ENCODE measurements around the gene MS4A2. TPM values are rescaled to one million over a fixed set of nuclear protein-coding genes. Genes with fewer than 3 reads are reported as not detected.

MS4A2 gene
- total and polyA plus RNA-seq, 2 experiments from 2014 or later, result not detected

- TF ChIP-seq ZNF462 (CRISPR knock-in tag; IDR thresholded peaks at IDR 0.05), result no peak
- no peak for TF ChIP-seq STAT1 (IDR thresholded peaks at IDR 0.05; ENCODE audit: unreplicated experiment)
- TF ChIP-seq ETS1 (IDR thresholded peaks at IDR 0.05), result no peak
- TF ChIP-seq REST (IDR thresholded peaks at IDR 0.05; ENCODE audit: unreplicated experiment), result no peak
- TF ChIP-seq NANOG (IDR thresholded peaks at IDR 0.05; ENCODE audit: borderline replicate concordance), result no peak
- TF ChIP-seq CREB1 (CRISPR knock-in tag; IDR thresholded peaks at IDR 0.05; ENCODE audit: low read depth), result no peak
- no peak for TF ChIP-seq EZH2 (IDR thresholded peaks at IDR 0.05; ENCODE audit: low read depth, unreplicated experiment)
Measured at GRCh38 chr11:60145677-60146076, 57.2 kb downstream of the MS4A2 start (continued).

Other genes with a start within 250 kb of the MS4A2 start
- not detected in 2 replicates for gene CBLIF, start 243.2 kb upstream of the MS4A2 start, total RNA-seq (2014; rRNA removed; shearing (Covaris generic))
- not detected in 2 replicates for gene CBLIF, start 243.2 kb upstream of the MS4A2 start, polyA plus RNA-seq (2016; fragmentation: Nextera tagmentation; extraction: Ambion mirVana)
- gene TCN1, start 222.2 kb upstream of the MS4A2 start, total RNA-seq (2014; rRNA removed; shearing (Covaris generic)), result not detected in 2 replicates
- not detected in 2 replicates for gene TCN1, start 222.2 kb upstream of the MS4A2 start, polyA plus RNA-seq (2016; fragmentation: Nextera tagmentation; extraction: Ambion mirVana)
- gene OOSP3, start 209.9 kb upstream of the MS4A2 start, total RNA-seq (2014; rRNA removed; shearing (Covaris generic)), result not detected in 2 replicates
- gene OOSP3, start 209.9 kb upstream of the MS4A2 start, polyA plus RNA-seq (2016; fragmentation: Nextera tagmentation; extraction: Ambion mirVana), result 0.35 TPM in 1 of 2 replicates, not detected in the other
- not detected in 2 replicates for gene OOSP1, start 150.2 kb upstream of the MS4A2 start, total RNA-seq (2014; rRNA removed; shearing (Covaris generic))
- not detected in 2 replicates for gene OOSP1, start 150.2 kb upstream of the MS4A2 start, polyA plus RNA-seq (2016; fragmentation: Nextera tagmentation; extraction: Ambion mirVana)
- gene OOSP4A, start 124.6 kb upstream of the MS4A2 start, total RNA-seq (2014; rRNA removed; shearing (Covaris generic)), result not detected in 2 replicates
- gene OOSP4A, start 124.6 kb upstream of the MS4A2 start, polyA plus RNA-seq (2016; fragmentation: Nextera tagmentation; extraction: Ambion mirVana), result not detected in 2 replicates
- gene OOSP4B, start 71.5 kb upstream of the MS4A2 start, total RNA-seq (2014; rRNA removed; shearing (Covaris generic)), result not detected in 2 replicates
- gene OOSP4B, start 71.5 kb upstream of the MS4A2 start, polyA plus RNA-seq (2016; fragmentation: Nextera tagmentation; extraction: Ambion mirVana), result not detected in 2 replicates
- gene OOSP2, start 48.3 kb upstream of the MS4A2 start, total RNA-seq (2014; rRNA removed; shearing (Covaris generic)), result not detected in 2 replicates
- not detected in 2 replicates for gene OOSP2, start 48.3 kb upstream of the MS4A2 start, polyA plus RNA-seq (2016; fragmentation: Nextera tagmentation; extraction: Ambion mirVana)
- gene MS4A3, start 32.0 kb upstream of the MS4A2 start, total RNA-seq (2014; rRNA removed; shearing (Covaris generic)), result not detected in 2 replicates
- not detected in 2 replicates for gene MS4A3, start 32.0 kb upstream of the MS4A2 start, polyA plus RNA-seq (2016; fragmentation: Nextera tagmentation; extraction: Ambion mirVana)
- gene MS4A6A, start 94.4 kb downstream of the MS4A2 start, total RNA-seq (2014; rRNA removed; shearing (Covaris generic)), result not detected in 2 replicates
- not detected in 2 replicates for gene MS4A6A, start 94.4 kb downstream of the MS4A2 start, polyA plus RNA-seq (2016; fragmentation: Nextera tagmentation; extraction: Ambion mirVana)
- not detected in 2 replicates for gene MS4A4E, start 154.5 kb downstream of the MS4A2 start, total RNA-seq (2014; rRNA removed; shearing (Covaris generic))
- not detected in 2 replicates for gene MS4A4E, start 154.5 kb downstream of the MS4A2 start, polyA plus RNA-seq (2016; fragmentation: Nextera tagmentation; extraction: Ambion mirVana)
- not detected in 2 replicates for gene MS4A4A, start 192.0 kb downstream of the MS4A2 start, total RNA-seq (2014; rRNA removed; shearing (Covaris generic))
- gene MS4A4A, start 192.0 kb downstream of the MS4A2 start, polyA plus RNA-seq (2016; fragmentation: Nextera tagmentation; extraction: Ambion mirVana), result not detected in 2 replicates
- not detected in 2 replicates for gene MS4A6E, start 238.6 kb downstream of the MS4A2 start, total RNA-seq (2014; rRNA removed; shearing (Covaris generic))
- gene MS4A6E, start 238.6 kb downstream of the MS4A2 start, polyA plus RNA-seq (2016; fragmentation: Nextera tagmentation; extraction: Ambion mirVana), result not detected in 2 replicates

Measured in GM23338 (cell line).